Gastrocnemius medialis (tissue), 4 donors: Measurements from ENCODE around the gene CCDC87. TPM values are rescaled to one million over a fixed set of nuclear protein-coding genes. Genes with fewer than 3 reads are reported as not detected.
A peak's percentile ranks its signal among the peaks of the same experiment; 100 is the strongest.

Experiments used
- ATAC-seq, 2 donors: fragments of 150-250 bp; one replicate each; pipeline ENCODE4 v1.9.1; 2016
- DNase-seq, 2 donors: peaks; one replicate each; pipeline ENCODE4 v3.0.0-alpha.2; 2019
- H3K27ac ChIP-seq, 4 donors: fragments of 200-600 bp; sonication (generic); 1 replicate in 1 of 4; 2 replicates in 3 of 4; pipeline ENCODE4 v1.5.1; 2016 to 2018; ENCODE audit warnings: mild to moderate bottlenecking in 2 of 4, moderate library complexity in 1 of 4
- H3K27me3 ChIP-seq, 3 donors: fragments of 200-600 bp; sonication (generic) in 2 of 3; 1 replicate in 1 of 3; 2 replicates in 2 of 3; pipeline versions ENCODE4 v1.5.1 to v1.6.0; 2016 to 2019; ENCODE audit warnings: mild to moderate bottlenecking in 1 of 3, moderate library complexity in 1 of 3
- H3K36me3 ChIP-seq, 2 donors: fragments of 200-600 bp; sonication (generic) in 1 of 2; one replicate each; pipeline ENCODE4 v1.5.1; 2017 to 2018
- H3K4me1 ChIP-seq, 2 donors: fragments of 200-600 bp; sonication (generic) in 1 of 2; one replicate each; pipeline ENCODE4 v1.5.1; 2016 to 2017; ENCODE audit warnings: mild to moderate bottlenecking in 2 of 2
- H3K4me3 ChIP-seq, 4 donors: fragments of 200-600 bp; sonication (generic) in 3 of 4; 1 replicate in 1 of 4; 2 replicates in 3 of 4; pipeline ENCODE4 v1.5.1; 2016 to 2019; ENCODE audit warnings: mild to moderate bottlenecking in 2 of 4
- H3K9me3 ChIP-seq, 3 donors: fragments of 200-600 bp; sonication (generic) in 2 of 3; 1 replicate in 1 of 3; 2 replicates in 2 of 3; pipeline ENCODE4 v1.5.1; 2016 to 2019
- CTCF ChIP-seq, 5 experiments: fragments of 450-650 bp in 3 of 5; fragments of 200-600 bp in 2 of 5; sonication (generic) in 2 of 5; IDR thresholded peaks in 4 of 5; conservative IDR thresholded peaks in 1 of 5; 1 replicate in 4 of 5; 2 replicates in 1 of 5; pipeline ENCODE4 v1.5.1; 2016 to 2019; ENCODE audit warnings: antibody characterized with exemption in 5 of 5, mild to moderate bottlenecking in 3 of 5, moderate library complexity in 3 of 5
- POLR2A ChIP-seq, 2 donors: fragments of 450-650 bp; IDR thresholded peaks; one replicate each; pipeline ENCODE4 v1.6.1; 2017; ENCODE audit warnings: antibody characterized with exemption in 2 of 2, mild to moderate bottlenecking in 2 of 2, moderate library complexity in 2 of 2
- in situ Hi-C, 4 donors: fragments of 200-750 bp; cut with MboI; loops; one replicate each; pipeline versions ENCODE4 v1.15.0 to v1.8.0; 2017; ENCODE audit warnings: low sequenced_read_pairs in 4 of 4
- intact Hi-C: fragments of 100-400 bp; cut with DNase I; formaldehyde crosslinking; loops from one replicate; pipeline ENCODE4 v1.15.1; 2023; ENCODE audit warnings: low total_unique reads
- total RNA-seq, 4 donors: library from RNA; depleted of rRNA; stranded (reverse); fragments of >200 nt; gene quantifications; one replicate each; pipeline versions ENCODE4 v1.1.0 to v1.2.3, GENCODE V29; 2016

CCDC87 gene
- total RNA-seq, 4 donors from 2014 or later = 0.13 to 0.41 TPM; not detected in 2

- Histone ChIP-seq H3K9me3 (no peaks in the 10 kb centered on the region), H3K27me3 (peaks cover 0 to 6% (median 0%) of the 10 kb centered on the region in 3 donors), H3K4me1 (peaks cover 6 to 10% of the 10 kb centered on the region in 2 donors), H3K27ac (peak overlapping the region in 1 of 4 donors; percentile 34), H3K4me3 (no peak overlapping the region), H3K36me3 (no peaks in the 10 kb centered on the region)
- in situ Hi-C loops (no loop called here), intact Hi-C loops (no loop called here)
- TF ChIP-seq POLR2A (IDR thresholded peaks at IDR 0.05) = no peak
- TF ChIP-seq CTCF (IDR thresholded peaks at IDR 0.05 in 4 of 5, conservative IDR thresholded peaks at IDR 0.05 in 1 of 5) = no peak
- no peak for ATAC-seq
- no peak for DNase-seq
Observed at GRCh38 chr11:66556086-66556485, 36.8 kb downstream of the CCDC87 start.

- Histone ChIP-seq H3K27me3 (peaks cover 0 to 6% (median 0%) of the 10 kb centered on the region in 3 donors), H3K27ac (no peak overlapping the region), H3K4me1 (peaks cover 6 to 10% of the 10 kb centered on the region in 2 donors), H3K9me3 (no peaks in the 10 kb centered on the region), H3K4me3 (no peak overlapping the region), H3K36me3 (no peaks in the 10 kb centered on the region)
- ATAC-seq = no peak
- intact Hi-C loops (no loop called here), in situ Hi-C loops (no loop called here)
- TF ChIP-seq CTCF (IDR thresholded peaks at IDR 0.05 in 4 of 5, conservative IDR thresholded peaks at IDR 0.05 in 1 of 5) (no peak), POLR2A (IDR thresholded peaks at IDR 0.05) (no peak)
- no peak for DNase-seq
Observed at GRCh38 chr11:66555416-66555815, 37.4 kb downstream of the CCDC87 start.

- H3K27ac ChIP-seq = peak overlapping the region in 1 of 4 donors; percentile 44
- TF ChIP-seq POLR2A (IDR thresholded peaks at IDR 0.05) (no peak), CTCF (IDR thresholded peaks at IDR 0.05 in 4 of 5, conservative IDR thresholded peaks at IDR 0.05 in 1 of 5) (no peak)
- no peak overlapping the region for H3K4me3 ChIP-seq
- DNase-seq = no peak
- peaks cover 0 to 6% (median 0%) of the 10 kb centered on the region in 3 donors for H3K27me3 ChIP-seq
- in situ Hi-C loops = no loop called here
- no peaks in the 10 kb centered on the region for H3K9me3 ChIP-seq
- no peak for ATAC-seq
- H3K36me3 ChIP-seq = no peaks in the 10 kb centered on the region
- peaks cover 6 to 10% of the 10 kb centered on the region in 2 donors for H3K4me1 ChIP-seq
- intact Hi-C loops = no loop called here
Observed at GRCh38 chr11:66554602-66555001, 38.3 kb downstream of the CCDC87 start.

- H3K36me3 ChIP-seq = no peaks in the 10 kb centered on the region
- H3K9me3 ChIP-seq = no peaks in the 10 kb centered on the region
- no peak overlapping the region for H3K4me3 ChIP-seq
- no peak for ATAC-seq
- H3K4me1 ChIP-seq = peaks cover 18 to 28% of the 10 kb centered on the region in 2 donors
- intact Hi-C loops (no loop called here), in situ Hi-C loops (no loop called here)
- no peaks in the 10 kb centered on the region for H3K27me3 ChIP-seq
- H3K27ac ChIP-seq = peak overlapping the region in 2 of 4 donors; percentile 44 to 94
- DNase-seq = no peak
- no peak for TF ChIP-seq POLR2A (IDR thresholded peaks at IDR 0.05)
- no peak for TF ChIP-seq CTCF (IDR thresholded peaks at IDR 0.05 in 4 of 5, conservative IDR thresholded peaks at IDR 0.05 in 1 of 5)
Observed at GRCh38 chr11:66550887-66551286, 42.0 kb downstream of the CCDC87 start.

- intact Hi-C loops (loop anchor here (2.0 kb wide), 1 partner anchor 67 kb away; the partner anchor contains the start of gene RBM14), in situ Hi-C loops (no loop called here)
- Histone ChIP-seq H3K27me3 (no peaks in the 10 kb centered on the region), H3K4me1 (peaks cover 25 to 35% of the 10 kb centered on the region in 2 donors), H3K4me3 (no peak overlapping the region), H3K9me3 (no peaks in the 10 kb centered on the region), H3K36me3 (no peaks in the 10 kb centered on the region), H3K27ac (peak overlapping the region in 1 of 4 donors; percentile 94)
- TF ChIP-seq POLR2A (IDR thresholded peaks at IDR 0.05) = no peak
- no peak for TF ChIP-seq CTCF (IDR thresholded peaks at IDR 0.05 in 4 of 5, conservative IDR thresholded peaks at IDR 0.05 in 1 of 5)
- DNase-seq (no peak), ATAC-seq (no peak)
Observed at GRCh38 chr11:66549696-66550095, 43.2 kb downstream of the CCDC87 start.
